Ovary (tissue), 3 donors: ENCODE data around the gene TAB3.

Source experiments
- EP300 ChIP-seq: sonication (generic); formaldehyde crosslinking; IDR thresholded peaks from one replicate; pipeline ENCODE4 v1.6.1; 2017; ENCODE audit warnings: antibody characterized with exemption
- POLR2A ChIP-seq: fragments of 450-650 bp; IDR thresholded peaks from one replicate; pipeline ENCODE4 v1.6.1; 2017; ENCODE audit warnings: antibody characterized with exemption, mild to moderate bottlenecking, moderate library complexity
- TF ChIP-seq, protein P1 (sequence below), 3 donors: fragments of 450-650 bp in 2 of 3; fragments of 200-600 bp in 1 of 3; IDR thresholded peaks; one replicate each; pipeline versions ENCODE4 v1.5.1 to v1.8.0; 2016 to 2022; ENCODE audit warnings: antibody characterized with exemption in 3 of 3, mild to moderate bottlenecking in 1 of 3
- donor health status: DM: no; HTN: no; CAD: no.

DNA sequence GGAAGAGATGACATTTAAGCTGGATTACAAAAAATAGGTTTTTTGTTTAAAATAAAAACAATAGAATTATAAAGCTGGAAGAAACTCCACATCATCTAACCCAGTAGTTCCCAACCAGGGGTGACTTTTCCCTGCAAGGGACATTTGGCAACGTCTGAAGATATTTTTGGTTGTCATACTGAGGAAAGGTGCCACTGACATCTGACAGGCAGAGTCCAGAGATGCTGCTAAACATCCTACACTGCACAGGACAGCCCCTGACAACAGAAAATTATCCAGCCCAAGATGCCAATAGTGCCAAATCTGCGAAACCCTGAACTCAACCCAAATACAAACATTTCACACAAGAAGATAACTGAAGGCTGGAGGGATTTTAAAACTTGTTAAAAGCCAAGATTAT lies 18.5 kb downstream of the TAB3 start:
- TF ChIP-seq, protein P1, sequence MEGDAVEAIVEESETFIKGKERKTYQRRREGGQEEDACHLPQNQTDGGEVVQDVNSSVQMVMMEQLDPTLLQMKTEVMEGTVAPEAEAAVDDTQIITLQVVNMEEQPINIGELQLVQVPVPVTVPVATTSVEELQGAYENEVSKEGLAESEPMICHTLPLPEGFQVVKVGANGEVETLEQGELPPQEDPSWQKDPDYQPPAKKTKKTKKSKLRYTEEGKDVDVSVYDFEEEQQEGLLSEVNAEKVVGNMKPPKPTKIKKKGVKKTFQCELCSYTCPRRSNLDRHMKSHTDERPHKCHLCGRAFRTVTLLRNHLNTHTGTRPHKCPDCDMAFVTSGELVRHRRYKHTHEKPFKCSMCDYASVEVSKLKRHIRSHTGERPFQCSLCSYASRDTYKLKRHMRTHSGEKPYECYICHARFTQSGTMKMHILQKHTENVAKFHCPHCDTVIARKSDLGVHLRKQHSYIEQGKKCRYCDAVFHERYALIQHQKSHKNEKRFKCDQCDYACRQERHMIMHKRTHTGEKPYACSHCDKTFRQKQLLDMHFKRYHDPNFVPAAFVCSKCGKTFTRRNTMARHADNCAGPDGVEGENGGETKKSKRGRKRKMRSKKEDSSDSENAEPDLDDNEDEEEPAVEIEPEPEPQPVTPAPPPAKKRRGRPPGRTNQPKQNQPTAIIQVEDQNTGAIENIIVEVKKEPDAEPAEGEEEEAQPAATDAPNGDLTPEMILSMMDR (IDR thresholded peaks at IDR 0.05), result no peak
- no peak for TF ChIP-seq POLR2A
- no peak for TF ChIP-seq EP300
